GM21526 (cell line): ENCODE results near the gene BMS1.
"Not testable (repeated sequence)": the region's sequence is repeated elsewhere in the genome, so short reads cannot be mapped to it uniquely, and the experiment has no call there.

Source experiments
- ATAC-seq: cut with Tn5 transposase; IDR thresholded peaks from one replicate; pipeline ENCODE4 v1.9.1; 2021; ENCODE audit warnings: moderate library complexity; ENCODE audit not compliant: unreplicated experiment, low FRiP score

Gene BMS1

GRCh38 chr10:42860016-42860415 is 77.4 kb downstream of the BMS1 start:
- ATAC-seq: not testable (repeated sequence)

- ATAC-seq: not testable (repeated sequence)
Observed at GRCh38 chr10:42862801-42863200, 80.2 kb downstream of the BMS1 start.

- ATAC-seq: no peak
Observed at GRCh38 chr10:42864575-42864974, 82.0 kb downstream of the BMS1 start.

GRCh38 chr10:42865716-42866114 is 83.1 kb downstream of the BMS1 start:
- ATAC-seq: no peak

- peak; percentile 83 for ATAC-seq
Observed at GRCh38 chr10:42866115-42866995, 83.8 kb downstream of the BMS1 start.

GRCh38 chr10:42867571-42867970 is 85.0 kb downstream of the BMS1 start:
- no peak for ATAC-seq

GRCh38 chr10:42868530-42868929 is 85.9 kb downstream of the BMS1 start:
- no peak for ATAC-seq

- no peak for ATAC-seq
Observed at GRCh38 chr10:42869977-42870350, 87.4 kb downstream of the BMS1 start.

- ATAC-seq: not testable (repeated sequence)
Observed at GRCh38 chr10:42871138-42871641, 88.6 kb downstream of the BMS1 start.

GRCh38 chr10:42871823-42872222 is 89.2 kb downstream of the BMS1 start:
- ATAC-seq: no peak

- ATAC-seq: no peak
Observed at GRCh38 chr10:42872865-42873435, 90.4 kb downstream of the BMS1 start.

GRCh38 chr10:42874713-42875387 is 92.3 kb downstream of the BMS1 start:
- no peak for ATAC-seq

- ATAC-seq: no peak
Observed at GRCh38 chr10:42875388-42875755, 92.8 kb downstream of the BMS1 start.

- ATAC-seq: no peak
Observed at GRCh38 chr10:42875798-42876341, 93.3 kb downstream of the BMS1 start.

GRCh38 chr10:42876476-42876875 is 93.9 kb downstream of the BMS1 start:
- no peak for ATAC-seq

GRCh38 chr10:42876945-42877344 is 94.3 kb downstream of the BMS1 start:
- ATAC-seq: no peak

- no peak for ATAC-seq
Observed at GRCh38 chr10:42877496-42878030, 95.0 kb downstream of the BMS1 start.

- no peak for ATAC-seq
Observed at GRCh38 chr10:42878134-42878820, 95.7 kb downstream of the BMS1 start.

- no peak for ATAC-seq
Observed at GRCh38 chr10:42878821-42879195, 96.2 kb downstream of the BMS1 start.
